ENCODE measurements around the gene CROCC. TPM values are rescaled to one million over a fixed set of nuclear protein-coding genes. Genes with fewer than 3 reads are reported as not detected.
"Not testable (repeated sequence)": the region's sequence is repeated elsewhere in the genome, so short reads cannot be mapped to it uniquely, and the experiment has no call there.

CROCC gene
- total RNA-seq, 1 donor from 2014 or later, result 6.9 TPM

- ATAC-seq (ENCODE audit: poor library complexity) (no peak), DNase-seq (no peak)
- intact Hi-C loops (cut with DNase I), result no loop called here
These were observed 32.8 kb downstream of the CROCC start for GRCh38 chr1:16954579-16954978.

GRCh38 chr1:16955186-16955585 lies 33.5 kb downstream of the CROCC start:
- intact Hi-C loops (cut with DNase I), result no loop called here
- ATAC-seq (ENCODE audit: poor library complexity), result no peak
- no peak for DNase-seq

DNA sequence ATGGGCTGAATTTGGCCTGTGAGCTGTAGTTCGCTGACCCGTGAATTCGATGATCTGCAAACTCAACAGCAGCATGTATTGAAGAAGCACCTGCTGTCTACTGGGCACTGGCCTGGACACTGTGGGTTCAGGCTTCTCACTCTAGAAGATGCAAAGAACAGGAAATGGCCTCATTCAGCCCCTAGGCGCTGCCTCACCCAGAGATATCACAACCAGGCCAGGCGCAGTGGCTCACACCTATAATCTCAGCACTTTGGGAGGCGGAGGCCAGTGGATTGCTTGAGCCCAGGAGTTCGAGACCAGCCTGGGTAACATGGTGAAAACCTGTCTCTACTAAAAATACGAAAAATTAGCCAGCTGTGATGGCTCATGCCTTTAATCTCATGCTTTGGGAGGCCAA lies 35.0 kb downstream of the CROCC start:
- intact Hi-C loops (cut with DNase I), result no loop called here
- no peak for DNase-seq

GRCh38 chr1:16957731-16958130 lies 36.0 kb downstream of the CROCC start:
- intact Hi-C loops (cut with DNase I), result no loop called here
- DNase-seq, result no peak
- ATAC-seq (ENCODE audit: poor library complexity), result no peak

More for the DNA sequence above, 35.0 kb downstream of the CROCC start:
- ATAC-seq (ENCODE audit: poor library complexity), result no peak

DNA sequence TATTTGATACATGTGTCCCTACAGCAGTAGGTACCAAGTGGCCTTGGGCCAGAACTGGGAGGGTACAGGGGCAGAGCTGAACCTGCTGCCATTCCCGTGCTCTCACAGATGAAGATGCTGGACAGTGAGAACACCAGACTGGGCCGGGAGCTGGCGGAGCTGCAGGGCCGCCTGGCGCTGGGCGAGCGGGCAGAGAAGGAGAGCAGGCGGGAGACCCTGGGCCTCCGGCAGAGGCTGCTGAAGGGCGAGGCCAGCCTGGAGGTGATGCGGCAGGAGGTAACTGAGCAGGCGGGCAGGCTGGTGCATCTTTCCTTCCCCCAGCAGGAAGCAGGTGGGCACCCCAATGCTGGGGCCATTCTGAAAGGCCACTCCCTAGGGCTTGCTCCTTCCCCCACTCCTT lies 36.7 kb downstream of the CROCC start:
- no peak for DNase-seq
- ATAC-seq (ENCODE audit: poor library complexity), result no peak
- intact Hi-C loops (cut with DNase I), result no loop called here

- intact Hi-C loops (cut with DNase I), result loop anchor here (5.0 kb wide), 1 partner anchor 87 kb away; no protein-coding TSS in a partner anchor
- peak; percentile 92 for DNase-seq
- peak; percentile 90 for ATAC-seq (ENCODE audit: poor library complexity)
These were observed 39.0 kb downstream of the CROCC start for GRCh38 chr1:16960560-16961296.

DNA sequence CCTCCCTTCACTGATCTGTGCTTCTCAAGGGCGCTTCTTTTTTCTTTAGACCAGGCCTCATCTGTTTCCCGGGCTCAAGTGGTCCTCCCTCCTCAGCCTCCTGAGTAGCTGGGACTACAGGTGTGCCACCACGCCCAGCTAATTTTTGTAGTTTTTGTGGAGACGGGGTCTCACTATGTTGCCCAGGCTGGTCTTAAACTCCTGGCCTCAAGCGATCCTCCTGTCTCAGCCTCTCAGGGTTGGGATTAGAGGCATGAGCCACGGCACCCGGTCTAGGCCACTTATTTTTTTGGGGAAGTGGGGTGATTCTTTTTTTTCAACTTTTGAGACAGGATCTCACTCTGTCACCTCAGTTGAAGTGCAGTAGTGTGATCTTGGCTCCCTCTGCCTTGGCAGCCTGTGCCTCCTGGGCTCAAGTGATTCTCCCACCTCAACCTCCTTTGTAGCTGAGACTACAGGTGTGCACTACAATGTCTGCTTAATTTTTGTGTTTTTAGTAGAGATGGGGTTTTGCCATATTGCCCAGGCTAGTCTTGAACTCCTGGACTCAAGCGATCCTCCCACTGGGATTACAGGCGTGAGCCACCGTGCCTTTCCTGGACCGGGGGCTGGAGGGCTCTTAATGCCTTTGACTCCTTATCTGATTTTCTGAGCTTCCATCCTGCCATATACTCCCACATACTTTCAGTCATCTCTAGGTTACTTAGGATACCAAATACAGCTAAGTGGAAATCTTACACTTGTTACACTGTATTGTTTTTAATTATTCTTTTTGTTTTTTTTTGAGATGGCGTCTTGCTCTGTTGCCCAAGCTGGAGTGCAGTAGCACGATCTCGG lies 39.8 kb downstream of the CROCC start:
- peak; percentile 8 for ATAC-seq (ENCODE audit: poor library complexity)
- DNase-seq, result no peak
- intact Hi-C loops (cut with DNase I), result loop anchor here (5.0 kb wide), 1 partner anchor 86 kb away; no protein-coding TSS in a partner anchor

GRCh38 chr1:16964169-16964568 lies 42.4 kb downstream of the CROCC start:
- not testable (repeated sequence) for ATAC-seq (ENCODE audit: poor library complexity); DNase-seq
- intact Hi-C loops (cut with DNase I), result loop anchor here (5.0 kb wide), 1 partner anchor 83 kb away; no protein-coding TSS in a partner anchor

GRCh38 chr1:16965486-16966067 lies 43.8 kb downstream of the CROCC start:
- intact Hi-C loops (cut with DNase I), result no loop called here
- DNase-seq, result no peak
- ATAC-seq (ENCODE audit: poor library complexity), result no peak

DNA sequence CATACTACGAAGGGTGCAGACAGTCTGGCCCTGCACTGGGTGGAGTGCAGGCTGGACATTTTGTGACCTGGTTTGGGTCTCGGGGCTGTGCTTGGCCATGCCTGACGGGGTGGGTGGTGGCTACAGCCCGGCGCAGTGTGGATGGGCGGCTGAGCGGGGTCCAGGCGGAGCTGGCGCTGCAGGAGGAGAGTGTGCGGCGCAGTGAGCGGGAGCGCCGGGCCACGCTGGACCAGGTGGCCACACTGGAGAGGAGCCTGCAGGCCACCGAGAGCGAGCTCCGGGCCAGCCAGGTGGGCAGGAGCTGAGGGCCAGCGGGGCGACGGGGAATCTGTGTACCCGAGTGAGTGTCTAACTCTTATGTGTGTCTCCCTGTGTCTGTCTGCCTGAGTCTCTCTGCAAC lies 44.6 kb downstream of the CROCC start:
- intact Hi-C loops (cut with DNase I), result no loop called here
- DNase-seq (no peak), ATAC-seq (ENCODE audit: poor library complexity) (no peak)

- peak; percentile 57 for ATAC-seq (ENCODE audit: poor library complexity)
- intact Hi-C loops (cut with DNase I), result no loop called here
- DNase-seq, result peak; percentile 71
These were observed 45.4 kb downstream of the CROCC start for GRCh38 chr1:16967095-16967575.

DNA sequence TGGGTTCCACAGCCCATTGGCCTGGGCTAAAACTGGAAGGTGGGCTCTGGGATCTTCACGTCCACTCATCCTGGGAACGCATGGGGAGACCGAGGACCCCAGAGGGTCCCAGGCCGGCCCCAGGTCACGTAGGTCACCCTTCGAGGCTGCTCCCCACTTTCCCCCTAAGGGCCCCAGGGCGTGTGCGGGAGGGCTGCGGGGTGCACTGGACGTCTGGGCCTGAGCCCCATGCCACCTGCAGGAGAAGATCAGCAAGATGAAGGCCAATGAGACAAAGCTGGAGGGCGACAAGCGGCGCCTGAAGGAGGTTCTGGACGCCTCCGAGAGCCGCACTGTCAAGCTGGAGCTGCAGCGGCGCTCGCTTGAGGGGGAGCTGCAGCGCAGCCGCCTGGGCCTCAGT lies 46.2 kb downstream of the CROCC start:
- no peak for DNase-seq
- no peak for ATAC-seq (ENCODE audit: poor library complexity)
- intact Hi-C loops (cut with DNase I), result no loop called here

DNA sequence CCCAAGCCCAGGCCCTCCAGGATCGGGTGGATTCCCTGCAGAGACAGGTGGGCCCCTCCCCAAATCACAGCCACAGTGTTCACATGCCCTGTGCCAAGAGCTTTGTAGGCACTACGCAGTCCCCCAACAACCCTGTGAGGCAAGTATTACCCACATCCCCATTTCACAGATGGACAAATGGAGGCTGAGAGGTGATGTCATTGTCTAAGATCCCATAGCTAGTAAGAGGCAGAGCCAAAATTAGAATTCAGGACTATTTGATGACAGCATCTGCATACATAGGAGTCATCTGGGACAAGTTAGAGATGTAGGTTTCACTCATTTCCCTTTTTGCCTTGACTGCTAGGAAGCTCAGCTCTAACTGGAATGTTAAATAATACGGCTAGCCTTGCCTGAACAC lies 46.6 kb downstream of the CROCC start:
- intact Hi-C loops (cut with DNase I), result no loop called here
- ATAC-seq (ENCODE audit: poor library complexity) (no peak), DNase-seq (no peak)

DNA sequence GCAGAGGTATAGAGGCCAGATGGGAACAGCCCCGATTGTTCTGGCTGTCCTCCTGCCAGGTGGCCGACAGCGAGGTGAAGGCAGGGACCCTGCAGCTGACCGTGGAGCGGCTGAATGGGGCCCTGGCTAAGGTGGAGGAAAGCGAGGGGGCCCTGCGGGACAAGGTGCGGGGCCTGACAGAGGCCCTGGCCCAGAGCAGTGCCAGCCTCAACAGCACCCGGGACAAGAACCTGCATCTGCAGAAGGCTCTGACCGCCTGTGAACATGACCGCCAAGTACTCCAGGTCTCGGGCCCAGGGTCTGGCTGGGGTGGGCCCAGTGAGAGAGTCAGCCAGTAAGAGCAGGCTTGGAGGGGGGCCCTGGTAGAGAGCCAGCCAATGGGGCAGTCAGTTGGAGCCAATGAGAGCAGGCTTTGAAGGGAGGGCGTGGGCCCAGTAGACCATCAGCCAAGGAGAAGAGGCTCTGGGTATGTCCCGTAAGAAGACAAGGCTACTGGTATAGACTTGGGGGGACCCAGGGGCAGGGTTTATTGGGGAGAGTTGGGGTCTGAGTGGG lies 47.4 kb downstream of the CROCC start:
- intact Hi-C loops (cut with DNase I), result no loop called here
- DNase-seq, result no peak
- ATAC-seq (ENCODE audit: poor library complexity), result no peak

DNA sequence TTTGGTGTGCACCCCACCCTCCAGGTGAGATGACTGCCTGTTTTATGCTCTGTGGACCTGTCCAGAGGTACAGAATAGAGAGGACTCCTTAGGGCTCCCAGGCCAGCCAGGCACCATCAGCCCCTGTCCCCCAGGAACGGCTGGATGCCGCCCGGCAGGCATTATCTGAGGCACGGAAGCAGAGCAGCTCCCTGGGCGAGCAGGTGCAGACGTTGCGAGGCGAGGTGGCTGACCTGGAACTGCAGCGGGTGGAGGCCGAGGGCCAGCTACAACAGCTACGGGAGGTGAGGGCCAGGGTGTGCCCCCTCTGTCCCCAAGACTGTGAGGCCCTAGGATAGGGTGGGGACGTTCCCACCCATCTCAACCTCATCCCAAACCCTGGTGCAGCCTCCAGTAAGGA lies 47.9 kb downstream of the CROCC start:
- ATAC-seq (ENCODE audit: poor library complexity), result no peak
- intact Hi-C loops (cut with DNase I), result no loop called here
- no peak for DNase-seq

DNA sequence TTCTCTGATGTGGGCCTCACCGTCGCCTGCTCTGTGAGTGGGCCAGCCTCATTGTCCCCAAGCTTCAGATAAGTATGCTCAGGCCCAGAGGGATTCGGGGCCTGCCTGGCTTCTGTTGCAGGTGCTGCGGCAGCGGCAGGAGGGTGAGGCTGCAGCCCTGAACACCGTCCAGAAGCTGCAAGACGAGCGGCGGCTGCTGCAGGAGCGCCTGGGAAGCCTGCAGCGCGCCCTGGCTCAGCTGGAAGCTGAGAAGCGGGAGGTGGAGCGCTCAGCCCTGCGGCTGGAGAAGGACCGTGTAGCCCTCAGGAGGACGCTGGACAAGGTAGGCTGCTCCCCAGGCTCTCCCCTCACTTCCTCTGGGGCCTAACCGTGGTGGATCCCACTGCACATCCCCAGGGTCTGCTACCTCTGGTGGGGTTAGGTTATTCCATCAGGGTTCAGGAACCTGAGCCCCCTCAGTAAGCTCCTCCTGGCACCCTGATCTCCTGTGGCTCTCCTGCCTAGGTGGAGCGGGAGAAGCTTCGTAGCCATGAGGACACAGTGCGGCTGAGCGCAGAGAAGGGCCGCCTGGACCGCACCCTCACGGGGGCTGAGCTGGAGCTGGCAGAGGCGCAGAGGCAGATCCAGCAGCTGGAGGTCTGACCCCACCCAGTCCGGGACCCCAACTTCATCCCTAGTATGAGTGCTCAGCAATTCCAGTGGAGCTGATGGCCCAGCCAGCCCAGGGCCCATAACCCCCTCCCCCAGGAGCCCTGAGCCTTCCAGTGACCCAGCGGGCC lies 48.6 kb downstream of the CROCC start:
- DNase-seq (no peak), ATAC-seq (ENCODE audit: poor library complexity) (no peak)
- intact Hi-C loops (cut with DNase I), result no loop called here

GRCh38 chr1:16971341-16972188 lies 49.8 kb downstream of the CROCC start:
- ATAC-seq (ENCODE audit: poor library complexity) (no peak), DNase-seq (no peak)
- intact Hi-C loops (cut with DNase I), result no loop called here
